Muscle layer of duodenum (tissue), 2 donors: ENCODE results near the gene ICA1.
"Not testable (repeated sequence)": the region's sequence is repeated elsewhere in the genome, so short reads cannot be mapped to it uniquely, and the experiment has no call there.

ENCODE experiments used
- H3K27ac ChIP-seq: one replicate; pipeline ENCODE4 v1.7.0; 2013; ENCODE audit warnings: mild to moderate bottlenecking, low read length
- H3K27me3 ChIP-seq: one replicate; pipeline ENCODE4 v1.7.0; 2013; ENCODE audit warnings: low read depth, mild to moderate bottlenecking, control low read depth, low read length
- H3K36me3 ChIP-seq, 2 donors: one replicate each; pipeline ENCODE4 v1.7.0; 2013; ENCODE audit warnings: low read length in 2 of 2, control low read depth in 1 of 2, mild to moderate bottlenecking in 1 of 2; ENCODE audit not compliant: insufficient read depth in 2 of 2, control insufficient read depth in 1 of 2
- H3K4me1 ChIP-seq, 2 donors: one replicate each; pipeline ENCODE4 v1.7.0; 2013; ENCODE audit warnings: low read length in 2 of 2, mild to moderate bottlenecking in 2 of 2, control low read depth in 1 of 2, moderate library complexity in 1 of 2; ENCODE audit not compliant: insufficient read depth in 2 of 2, control insufficient read depth in 1 of 2
- H3K4me3 ChIP-seq, 2 donors: one replicate each; pipeline ENCODE4 v1.7.0; 2013; ENCODE audit warnings: low read length in 2 of 2, low read depth in 1 of 2, mild to moderate bottlenecking in 1 of 2
- H3K9me3 ChIP-seq, 2 donors: one replicate each; pipeline ENCODE4 v1.7.0; 2013; ENCODE audit warnings: low read length in 2 of 2, control low read depth in 1 of 2, mild to moderate bottlenecking in 1 of 2; ENCODE audit not compliant: control insufficient read depth in 1 of 2
- donor health status: healthy.

The ICA1 gene

DNA sequence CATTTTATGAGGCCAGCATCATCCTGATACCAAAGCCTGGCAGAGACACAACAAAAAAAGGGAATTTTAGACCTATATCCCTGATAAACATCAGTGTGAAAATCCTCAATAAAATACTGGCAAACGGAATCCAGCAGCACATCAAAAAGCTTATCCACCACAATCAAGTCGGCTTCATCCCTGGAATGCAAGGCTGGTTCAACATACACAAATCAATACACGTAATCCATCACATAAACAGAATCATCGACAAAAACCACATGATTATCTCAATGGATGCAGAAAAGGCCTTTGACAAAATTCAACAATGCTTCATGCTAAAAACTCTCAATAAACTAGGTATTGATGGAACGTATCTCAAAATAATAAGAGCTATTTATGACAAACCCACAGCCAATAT is 18.9 kb downstream of the ICA1 start:
- not testable (repeated sequence) for H3K4me3 ChIP-seq, H3K4me1 ChIP-seq, H3K36me3 ChIP-seq, H3K27ac ChIP-seq, H3K9me3 ChIP-seq, H3K27me3 ChIP-seq

DNA sequence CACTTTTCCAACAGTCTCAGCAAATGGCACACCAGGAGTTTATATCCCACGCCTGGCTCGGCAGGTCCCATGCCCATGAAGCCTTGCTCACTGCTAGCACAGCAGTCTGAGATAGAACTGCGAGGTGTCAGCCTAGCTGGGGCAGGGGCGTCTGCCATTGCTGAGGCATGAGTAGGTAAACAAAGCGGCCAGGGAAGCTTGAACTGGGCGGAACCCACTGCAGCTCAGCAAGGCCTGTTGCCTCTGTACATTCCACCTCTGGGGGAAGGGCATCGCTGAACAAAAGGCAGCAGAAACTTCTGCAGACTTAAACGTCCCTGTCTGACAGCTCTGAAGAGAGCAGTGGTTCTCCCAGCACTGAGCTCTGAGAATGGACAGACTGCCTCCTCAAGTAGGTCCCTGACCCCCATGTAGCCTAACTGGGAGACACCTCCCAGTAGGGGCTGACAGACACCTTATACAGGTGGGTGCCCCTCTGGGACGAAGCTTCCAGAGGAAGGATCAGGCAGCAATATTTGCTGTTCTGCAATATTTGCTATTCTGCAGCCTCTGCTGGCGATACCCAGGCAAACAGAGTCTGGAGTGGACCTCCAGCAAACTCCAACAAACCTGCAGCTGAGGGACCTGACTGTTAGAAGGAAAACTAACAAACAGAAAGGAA is 22.1 kb downstream of the ICA1 start:
- not testable (repeated sequence) for H3K4me3 ChIP-seq, H3K27ac ChIP-seq, H3K9me3 ChIP-seq, H3K36me3 ChIP-seq, H3K4me1 ChIP-seq, H3K27me3 ChIP-seq

DNA sequence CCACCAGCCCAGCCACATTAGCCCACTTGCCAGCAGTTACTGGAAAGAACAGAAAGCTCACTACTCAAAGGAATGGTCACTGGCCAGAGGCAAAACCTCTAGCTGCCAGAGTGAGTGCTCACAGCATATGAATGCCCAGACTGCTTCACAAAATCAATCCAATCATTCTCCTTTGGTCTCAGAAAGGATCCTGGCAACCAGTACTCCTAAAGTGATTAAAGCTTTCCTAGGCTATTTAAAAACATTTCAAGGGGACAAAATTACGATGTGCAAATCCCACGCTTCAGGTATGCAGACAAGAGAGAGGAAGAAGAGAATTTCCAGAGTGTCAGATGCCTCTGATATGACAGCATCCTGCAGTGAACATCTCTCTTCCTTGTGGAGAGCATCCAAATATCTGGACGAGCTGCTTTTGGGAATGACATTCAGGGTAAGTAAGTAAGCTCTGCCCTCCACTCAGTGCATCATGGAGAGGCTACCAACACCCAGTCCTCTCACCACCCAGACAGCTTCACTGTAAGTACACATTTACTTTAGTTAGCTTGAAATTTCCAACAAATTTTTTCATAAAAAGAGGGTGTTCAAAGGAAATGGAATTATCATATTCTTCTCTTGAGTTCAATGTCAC is 25.1 kb downstream of the ICA1 start:
- Histone ChIP-seq H3K36me3 (no peaks in the 10 kb centered on the region), H3K4me1 (no peaks in the 10 kb centered on the region), H3K4me3 (no peak overlapping the region), H3K27me3 (no peaks in the 10 kb centered on the region), H3K27ac (no peak overlapping the region), H3K9me3 (no peaks in the 10 kb centered on the region)

DNA sequence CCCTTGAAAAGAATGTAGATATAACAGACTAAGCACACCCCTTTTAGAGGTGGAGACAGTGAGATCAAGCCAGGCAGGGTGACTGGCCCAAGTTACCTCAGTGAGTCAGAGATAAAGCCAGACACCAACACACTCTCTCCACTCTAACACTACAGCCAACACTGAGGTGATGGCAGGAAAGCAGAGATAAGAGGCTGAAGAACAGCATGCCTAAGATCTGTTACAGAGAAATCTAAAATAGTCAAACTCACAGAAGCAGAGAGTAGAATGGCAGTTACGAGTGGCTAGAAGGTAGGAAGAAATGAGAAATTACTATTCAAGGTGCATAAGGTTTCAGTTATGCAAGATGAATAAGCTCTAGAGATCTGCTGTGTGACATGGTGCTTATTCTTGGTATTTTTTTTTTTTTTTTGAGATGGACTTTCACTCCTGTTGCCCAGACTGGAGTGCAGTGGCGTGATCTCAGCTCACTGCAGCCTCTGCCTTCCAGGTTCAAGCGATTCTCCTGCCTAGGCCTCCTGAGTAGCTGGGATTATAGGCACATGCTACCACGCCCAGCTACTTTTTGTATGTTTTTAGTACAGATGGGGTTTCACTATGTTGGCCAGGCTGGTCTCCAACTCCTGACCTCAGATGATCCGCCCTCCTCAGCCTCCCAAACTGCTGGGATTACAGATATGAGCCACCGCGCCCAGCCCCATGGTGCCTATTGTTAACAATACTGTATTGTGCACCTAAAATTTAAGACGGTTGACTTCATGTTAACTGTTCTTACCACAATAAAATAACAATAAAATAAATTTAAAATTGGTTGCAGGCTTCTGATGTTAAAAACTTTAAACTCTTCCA is 28.7 kb downstream of the ICA1 start:
- no peaks in the 10 kb centered on the region for H3K27me3 ChIP-seq
- no peak overlapping the region for H3K4me3 ChIP-seq
- no peak overlapping the region for H3K27ac ChIP-seq
- H3K4me1 ChIP-seq = no peaks in the 10 kb centered on the region
- H3K9me3 ChIP-seq = no peaks in the 10 kb centered on the region
- no peaks in the 10 kb centered on the region for H3K36me3 ChIP-seq

DNA sequence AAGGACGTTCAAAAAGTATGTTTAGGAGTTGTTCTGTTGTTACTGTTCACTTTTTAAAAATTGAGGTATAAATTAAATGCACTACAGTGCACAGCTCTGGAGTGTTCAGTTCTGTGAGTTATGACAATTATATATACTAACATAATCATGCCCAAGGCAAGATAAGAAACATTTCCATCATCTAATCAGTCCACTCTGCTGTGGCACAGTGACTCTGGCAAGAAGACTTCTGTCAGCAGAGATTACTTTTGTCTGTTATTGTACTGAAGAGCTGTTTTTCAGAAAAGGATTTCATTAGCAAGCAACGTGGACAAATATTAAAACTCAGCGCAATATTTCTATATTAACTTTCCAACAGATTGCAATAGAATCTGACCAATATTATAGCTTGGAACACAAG is 32.0 kb downstream of the ICA1 start:
- Histone ChIP-seq H3K9me3 (no peaks in the 10 kb centered on the region), H3K36me3 (no peaks in the 10 kb centered on the region), H3K27me3 (no peaks in the 10 kb centered on the region), H3K4me1 (no peaks in the 10 kb centered on the region), H3K4me3 (no peak overlapping the region), H3K27ac (no peak overlapping the region)

DNA sequence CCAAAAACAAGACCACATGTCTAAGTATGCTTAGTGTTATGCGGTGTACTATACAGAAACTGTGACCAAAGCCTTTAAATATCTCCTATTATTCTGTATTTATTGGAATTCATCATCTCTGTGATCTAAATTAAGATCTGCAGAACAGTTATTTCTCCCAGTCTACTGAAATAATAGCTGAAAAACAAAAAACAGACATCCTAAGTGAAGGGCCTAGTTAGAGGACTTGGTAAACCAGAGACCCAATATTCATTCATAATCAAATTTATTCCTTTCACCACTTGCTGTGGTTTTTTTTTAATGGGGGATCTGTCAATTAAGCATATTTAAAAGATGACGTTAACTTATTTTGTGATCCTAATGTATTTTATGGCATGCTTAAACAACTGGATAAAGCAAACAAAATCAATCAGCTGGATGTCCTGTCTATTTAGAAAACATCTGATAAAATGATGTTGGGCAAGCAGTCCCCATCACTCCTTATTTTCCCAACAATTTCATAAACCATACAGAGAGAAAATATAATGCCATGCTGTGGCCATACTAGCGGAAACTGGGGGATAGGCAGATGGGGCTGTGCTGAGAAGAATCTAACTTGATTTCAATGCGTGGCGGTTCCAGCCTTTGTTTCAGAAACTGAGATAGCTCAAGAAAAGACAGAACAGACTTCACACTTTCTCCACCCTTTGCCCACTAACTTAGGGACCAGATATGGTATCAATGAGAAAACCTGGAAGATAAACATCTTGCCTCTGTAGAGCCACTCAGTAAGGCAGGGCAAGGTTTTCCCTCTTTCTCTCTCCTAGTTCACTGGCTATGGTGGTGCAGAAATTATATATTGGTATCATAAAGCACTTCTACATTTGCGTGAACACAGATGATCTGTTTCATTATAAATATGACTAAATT is 32.9 kb downstream of the ICA1 start:
- H3K36me3 ChIP-seq = no peaks in the 10 kb centered on the region
- H3K4me1 ChIP-seq = no peaks in the 10 kb centered on the region
- no peak overlapping the region for H3K27ac ChIP-seq
- no peaks in the 10 kb centered on the region for H3K9me3 ChIP-seq
- H3K4me3 ChIP-seq = no peak overlapping the region
- no peaks in the 10 kb centered on the region for H3K27me3 ChIP-seq

DNA sequence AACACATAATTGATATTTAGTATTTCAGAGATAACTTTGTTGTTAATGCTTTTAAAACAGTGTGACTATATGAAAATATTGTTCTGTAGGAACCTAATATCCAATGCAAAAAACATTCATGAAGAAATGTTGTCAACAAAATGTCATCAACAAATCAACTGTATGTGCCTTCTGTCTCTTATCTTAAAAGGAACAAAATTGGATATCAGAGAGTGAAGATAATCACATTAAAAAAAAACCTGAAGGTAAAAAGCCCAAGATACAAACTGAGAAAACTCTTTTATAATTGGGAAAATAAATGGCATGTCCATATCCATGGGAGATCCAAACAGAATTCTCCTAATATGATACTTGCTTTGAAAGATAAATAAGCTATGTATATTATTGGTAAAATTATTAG is 33.9 kb downstream of the ICA1 start:
- Histone ChIP-seq H3K4me3 (no peak overlapping the region), H3K27ac (no peak overlapping the region), H3K27me3 (no peaks in the 10 kb centered on the region), H3K9me3 (no peaks in the 10 kb centered on the region), H3K36me3 (no peaks in the 10 kb centered on the region), H3K4me1 (no peaks in the 10 kb centered on the region)

DNA sequence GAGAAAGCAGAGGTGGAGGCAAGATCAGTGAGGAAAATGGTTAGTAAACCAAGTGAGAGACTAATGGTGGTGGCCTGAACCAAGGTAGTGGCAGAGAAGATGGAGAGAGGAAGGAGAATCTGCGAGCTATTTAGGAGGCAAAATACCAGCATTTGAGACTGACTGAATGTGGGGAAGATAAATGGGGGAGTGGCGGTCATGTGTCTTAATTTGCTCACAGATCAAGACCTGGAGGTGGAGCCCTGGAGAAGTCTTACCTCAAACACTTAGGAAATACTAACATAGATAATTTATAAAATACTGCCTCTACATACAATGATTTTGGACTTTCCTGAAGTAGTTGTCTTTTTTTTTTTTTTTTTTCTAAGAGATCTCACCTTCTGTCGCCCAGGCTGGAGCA is 34.7 kb downstream of the ICA1 start:
- no peaks in the 10 kb centered on the region for H3K36me3 ChIP-seq
- H3K4me1 ChIP-seq = no peaks in the 10 kb centered on the region
- no peaks in the 10 kb centered on the region for H3K9me3 ChIP-seq
- H3K27me3 ChIP-seq = no peaks in the 10 kb centered on the region
- no peak overlapping the region for H3K27ac ChIP-seq
- H3K4me3 ChIP-seq = no peak overlapping the region

DNA sequence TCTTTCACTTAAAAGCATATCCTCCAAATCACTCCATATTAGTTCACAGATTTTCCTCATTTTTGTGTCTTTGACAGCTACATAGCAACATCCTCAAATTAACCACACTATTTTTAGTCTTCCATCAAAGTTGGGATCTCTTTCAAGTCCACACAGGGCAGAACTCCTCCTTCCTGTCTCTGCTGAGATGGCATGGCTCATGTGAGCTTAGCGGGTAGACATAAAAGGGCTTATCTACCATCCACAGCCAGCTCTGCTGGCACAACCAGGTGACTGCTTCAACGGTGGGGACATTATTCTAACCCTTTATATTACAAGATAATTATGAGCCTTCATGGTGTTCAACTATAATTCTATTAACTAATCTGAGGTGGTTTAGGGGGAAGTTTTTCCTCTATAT is 35.5 kb downstream of the ICA1 start:
- Histone ChIP-seq H3K27ac (no peak overlapping the region), H3K4me1 (no peaks in the 10 kb centered on the region), H3K4me3 (no peak overlapping the region), H3K27me3 (no peaks in the 10 kb centered on the region), H3K36me3 (no peaks in the 10 kb centered on the region), H3K9me3 (no peaks in the 10 kb centered on the region)

DNA sequence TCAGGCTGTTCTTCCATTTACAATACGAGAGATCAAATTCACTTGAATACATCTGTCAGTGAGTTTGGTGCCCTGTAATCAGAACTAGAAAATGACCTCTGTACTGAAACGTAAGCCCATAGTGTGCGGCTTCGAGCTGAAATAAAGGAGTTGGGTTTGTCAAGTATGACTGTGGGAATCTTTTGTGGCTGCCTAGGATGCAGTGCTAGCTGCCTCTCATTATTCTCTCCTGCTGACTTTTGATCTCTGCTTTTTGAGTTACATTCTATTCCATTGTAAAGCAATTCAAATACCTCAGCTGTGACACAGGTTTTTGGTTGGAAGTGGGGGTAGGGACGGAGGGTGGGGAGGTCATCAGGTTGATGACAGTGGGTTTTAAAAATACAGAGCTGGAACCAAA is 40.4 kb downstream of the ICA1 start:
- Histone ChIP-seq H3K4me1 (peaks cover 0 to 3% of the 10 kb centered on the region in 2 donors), H3K36me3 (no peaks in the 10 kb centered on the region)

DNA sequence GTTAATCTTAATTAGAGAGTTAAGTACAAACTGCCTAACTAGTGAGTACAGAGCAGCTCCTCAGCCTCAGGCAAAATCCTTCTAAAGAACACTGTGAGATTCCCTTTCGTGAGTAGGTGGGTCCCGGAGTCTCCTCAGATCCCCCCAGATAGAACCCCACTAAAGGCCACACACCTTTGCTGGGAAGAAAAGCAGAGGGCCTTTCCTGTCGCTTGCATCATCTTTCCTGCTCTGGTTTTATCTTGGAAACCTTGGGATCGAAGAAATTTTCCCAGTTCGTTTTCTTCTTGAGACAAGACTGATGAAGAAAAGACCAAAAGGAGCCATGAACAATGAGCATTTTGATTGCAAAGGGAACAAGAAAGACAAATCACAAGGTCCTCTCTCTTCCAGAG is 40.9 kb downstream of the ICA1 start:
- Histone ChIP-seq H3K4me1 (peaks cover 0 to 3% of the 10 kb centered on the region in 2 donors), H3K36me3 (no peaks in the 10 kb centered on the region), H3K27me3 (no peaks in the 10 kb centered on the region), H3K9me3 (no peaks in the 10 kb centered on the region), H3K27ac (no peak overlapping the region), H3K4me3 (no peak overlapping the region)

More for the DNA sequence above, 40.4 kb downstream of the ICA1 start:
- no peaks in the 10 kb centered on the region for H3K9me3 ChIP-seq
- H3K4me3 ChIP-seq = no peak overlapping the region
- H3K27ac ChIP-seq = no peak overlapping the region
- H3K27me3 ChIP-seq = no peaks in the 10 kb centered on the region
